Measurements from ENCODE around the gene MKRN3. TPM values are rescaled to one million over a fixed set of nuclear protein-coding genes. Genes with fewer than 3 reads are reported as not detected.

MKRN3 gene
- total and polyA plus RNA-seq, 7 experiments from 2014 or later: 0.37 to 11.5 (median 1.8) TPM

GRCh38 chr15:23566071-23566554 lies 639 bp downstream of the MKRN3 start:
- Mint-ChIP-seq H3K27me3 (peaks cover 0 to 11% (median under 1%) of the 10 kb centered on the region in 5 donors), H3K9me3 (peaks cover 0 to 9% (median 6%) of the 10 kb centered on the region in 11 donors), H3K36me3 (peaks cover 0 to 6% (median 0%) of the 10 kb centered on the region in 5 donors), H3K27ac (peak overlapping the region in 8 of 9 donors; percentile 12 to 93 (median 72)), H3K4me1 (peaks cover 0 to 17% (median 0%) of the 10 kb centered on the region in 7 donors), H3K4me3 (peak overlapping the region; percentile 42 to 86 (median 68))
- H3K27ac ChIP-seq (ENCODE audit: low read depth, low read length): peak overlapping the region; percentile 70
- no peaks in the 10 kb centered on the region for H3K36me3 ChIP-seq (ENCODE audit: control insufficient read depth in 2 of 3, insufficient read depth in 3 of 3, low read length in 3 of 3)
- CTCF ChIA-PET: no interaction called here
- intact Hi-C loops (cut with micrococcal nuclease): loop anchor here in 1 of 2 donors (2.0 to 5.0 kb wide), 3 partner anchors 69 to 1391 kb away; partner anchors contain the start of gene TUBGCP5
- no peaks in the 10 kb centered on the region for H3K4me1 ChIP-seq (ENCODE audit: control insufficient read depth in 2 of 2, insufficient read depth in 2 of 2, low read length in 2 of 2)
- no peaks in the 10 kb centered on the region for H3K27me3 ChIP-seq (ENCODE audit: control insufficient read depth in 2 of 2, insufficient read depth in 2 of 2, low read length in 2 of 2)
- POLR2A ChIA-PET: interaction anchor here (1.4 kb wide), 1 partner anchor 68 kb away, joined by 3 read pairs; no protein-coding TSS in a partner anchor
- peak in 7 of 9 donors; percentile 7 to 73 (median 63) for DNase-seq
- H3K4me3 ChIP-seq (ENCODE audit: low read length): peak overlapping the region; percentile 39
- peaks cover 0 to 4% (median 0%) of the 10 kb centered on the region in 3 experiments for H3K9me3 ChIP-seq (ENCODE audit: control insufficient read depth in 2 of 3, low read length in 3 of 3)
- peak; percentile 37 for ATAC-seq

GRCh38 chr15:23566651-23567050 lies 1.2 kb downstream of the MKRN3 start:
- ATAC-seq (no peak), DNase-seq (no peak)
- H3K27me3 Mint-ChIP-seq: peaks cover 0 to 11% (median 0%) of the 10 kb centered on the region in 5 donors
- H3K36me3 ChIP-seq (ENCODE audit: control insufficient read depth in 2 of 3, insufficient read depth in 3 of 3, low read length in 3 of 3): no peaks in the 10 kb centered on the region
- ChIA-PET CTCF (no interaction called here), POLR2A (interaction anchor here (1.4 kb wide), 1 partner anchor 69 kb away, joined by 3 read pairs; no protein-coding TSS in a partner anchor)
- no peaks in the 10 kb centered on the region for H3K27me3 ChIP-seq (ENCODE audit: control insufficient read depth in 2 of 2, insufficient read depth in 2 of 2, low read length in 2 of 2)
- peak overlapping the region; percentile 39 for H3K4me3 ChIP-seq (ENCODE audit: low read length)
- no peak overlapping the region for H3K27ac ChIP-seq (ENCODE audit: low read depth, low read length)
- peaks cover 0 to 6% (median 0%) of the 10 kb centered on the region in 5 donors for H3K36me3 Mint-ChIP-seq
- H3K4me1 ChIP-seq (ENCODE audit: control insufficient read depth in 2 of 2, insufficient read depth in 2 of 2, low read length in 2 of 2): no peaks in the 10 kb centered on the region
- H3K4me1 Mint-ChIP-seq: peaks cover 0 to 17% (median 0%) of the 10 kb centered on the region in 7 donors
- H3K9me3 Mint-ChIP-seq: peaks cover 0 to 9% (median 6%) of the 10 kb centered on the region in 11 donors
- peak overlapping the region in 4 of 9 donors; percentile 77 to 93 (median 85) for H3K27ac Mint-ChIP-seq
- peak overlapping the region; percentile 42 to 86 (median 68) for H3K4me3 Mint-ChIP-seq
- intact Hi-C loops (cut with micrococcal nuclease): loop anchor here in 1 of 2 donors (2.0 to 5.0 kb wide), 3 partner anchors 70 to 1391 kb away; partner anchors contain the start of gene TUBGCP5
- peaks cover 0 to 4% (median 0%) of the 10 kb centered on the region in 3 experiments for H3K9me3 ChIP-seq (ENCODE audit: control insufficient read depth in 2 of 3, low read length in 3 of 3)

GRCh38 chr15:23567921-23568320 lies 2.4 kb downstream of the MKRN3 start:
- peak overlapping the region in 1 of 10 donors; percentile 15 for H3K4me3 Mint-ChIP-seq

GRCh38 chr15:23569151-23569925 lies 3.9 kb downstream of the MKRN3 start:
- Mint-ChIP-seq H3K9me3 (peaks cover 0 to 9% (median 4%) of the 10 kb centered on the region in 11 donors), H3K36me3 (peaks cover 0 to 6% (median 0%) of the 10 kb centered on the region in 5 donors), H3K4me3 (peak overlapping the region in 1 of 10 donors; percentile 2), H3K4me1 (peaks cover 0 to 17% (median 0%) of the 10 kb centered on the region in 7 donors), H3K27ac (no peak overlapping the region), H3K27me3 (peaks cover 0 to 7% (median 0%) of the 10 kb centered on the region in 5 donors)
- no peak for DNase-seq
- Histone ChIP-seq H3K27ac (ENCODE audit: low read depth, low read length) (no peak overlapping the region), H3K27me3 (ENCODE audit: control insufficient read depth in 2 of 2, insufficient read depth in 2 of 2, low read length in 2 of 2) (no peaks in the 10 kb centered on the region), H3K36me3 (ENCODE audit: control insufficient read depth in 2 of 3, insufficient read depth in 3 of 3, low read length in 3 of 3) (no peaks in the 10 kb centered on the region), H3K9me3 (ENCODE audit: control insufficient read depth in 2 of 3, low read length in 3 of 3) (peaks cover 0 to 4% (median 0%) of the 10 kb centered on the region in 3 experiments), H3K4me3 (ENCODE audit: low read length) (no peak overlapping the region), H3K4me1 (ENCODE audit: control insufficient read depth in 2 of 2, insufficient read depth in 2 of 2, low read length in 2 of 2) (no peaks in the 10 kb centered on the region)
- ChIA-PET POLR2A (no interaction called here), CTCF (no interaction called here)
- intact Hi-C loops (cut with micrococcal nuclease): loop anchor here in 1 of 2 donors (5.0 kb wide), 2 partner anchors 532 to 1388 kb away; partner anchors contain the start of gene TUBGCP5
- no peak for ATAC-seq

More at GRCh38 chr15:23567921-23568320, 2.4 kb downstream of the MKRN3 start:
- no peak overlapping the region for H3K27ac ChIP-seq (ENCODE audit: low read depth, low read length)
- ATAC-seq (no peak), DNase-seq (no peak)
- intact Hi-C loops (cut with micrococcal nuclease): loop anchor here in 1 of 2 donors (2.0 to 5.0 kb wide), 3 partner anchors 71 to 1389 kb away; partner anchors contain the start of gene TUBGCP5
- ChIA-PET POLR2A (no interaction called here), CTCF (no interaction called here)
- peaks cover 0 to 4% (median 0%) of the 10 kb centered on the region in 3 experiments for H3K9me3 ChIP-seq (ENCODE audit: control insufficient read depth in 2 of 3, low read length in 3 of 3)
- H3K36me3 Mint-ChIP-seq: peaks cover 0 to 6% (median 0%) of the 10 kb centered on the region in 5 donors
- peaks cover 0 to 7% (median 0%) of the 10 kb centered on the region in 5 donors for H3K27me3 Mint-ChIP-seq
- H3K36me3 ChIP-seq (ENCODE audit: control insufficient read depth in 2 of 3, insufficient read depth in 3 of 3, low read length in 3 of 3): no peaks in the 10 kb centered on the region
- no peaks in the 10 kb centered on the region for H3K4me1 ChIP-seq (ENCODE audit: control insufficient read depth in 2 of 2, insufficient read depth in 2 of 2, low read length in 2 of 2)
- no peaks in the 10 kb centered on the region for H3K27me3 ChIP-seq (ENCODE audit: control insufficient read depth in 2 of 2, insufficient read depth in 2 of 2, low read length in 2 of 2)
- H3K9me3 Mint-ChIP-seq: peaks cover 0 to 9% (median 4%) of the 10 kb centered on the region in 11 donors
- H3K4me1 Mint-ChIP-seq: peaks cover 0 to 17% (median 0%) of the 10 kb centered on the region in 7 donors
- H3K27ac Mint-ChIP-seq: no peak overlapping the region
- H3K4me3 ChIP-seq (ENCODE audit: low read length): no peak overlapping the region

- no peak overlapping the region for H3K4me3 ChIP-seq (ENCODE audit: low read length)
- H3K36me3 ChIP-seq (ENCODE audit: control insufficient read depth in 2 of 3, insufficient read depth in 3 of 3, low read length in 3 of 3): no peaks in the 10 kb centered on the region
- intact Hi-C loops (cut with micrococcal nuclease): no loop called here
- Mint-ChIP-seq H3K4me3 (no peak overlapping the region), H3K9me3 (peaks cover 0 to 4% (median 0%) of the 10 kb centered on the region in 11 donors), H3K4me1 (peaks cover 0 to 17% (median 0%) of the 10 kb centered on the region in 7 donors), H3K36me3 (no peaks in the 10 kb centered on the region), H3K27me3 (peaks cover 0 to 7% (median 0%) of the 10 kb centered on the region in 5 donors), H3K27ac (no peak overlapping the region)
- CTCF ChIA-PET: no interaction called here
- no peak for ATAC-seq
- no peaks in the 10 kb centered on the region for H3K4me1 ChIP-seq (ENCODE audit: control insufficient read depth in 2 of 2, insufficient read depth in 2 of 2, low read length in 2 of 2)
- H3K27ac ChIP-seq (ENCODE audit: low read depth, low read length): no peak overlapping the region
- POLR2A ChIA-PET: no interaction called here
- H3K9me3 ChIP-seq (ENCODE audit: control insufficient read depth in 2 of 3, low read length in 3 of 3): peaks cover 0 to 4% (median 0%) of the 10 kb centered on the region in 3 experiments
- DNase-seq: no peak
- H3K27me3 ChIP-seq (ENCODE audit: control insufficient read depth in 2 of 2, insufficient read depth in 2 of 2, low read length in 2 of 2): no peaks in the 10 kb centered on the region
These were observed 5.0 kb downstream of the MKRN3 start for GRCh38 chr15:23570486-23570885.

GRCh38 chr15:23572844-23573243 lies 7.4 kb downstream of the MKRN3 start:
- Mint-ChIP-seq H3K36me3 (no peaks in the 10 kb centered on the region), H3K4me1 (peaks cover 0 to 9% (median 0%) of the 10 kb centered on the region in 7 donors), H3K4me3 (no peak overlapping the region), H3K27me3 (peaks cover 0 to 3% (median 0%) of the 10 kb centered on the region in 5 donors), H3K27ac (no peak overlapping the region), H3K9me3 (no peaks in the 10 kb centered on the region)
- Histone ChIP-seq H3K36me3 (ENCODE audit: control insufficient read depth in 2 of 3, insufficient read depth in 3 of 3, low read length in 3 of 3) (no peaks in the 10 kb centered on the region), H3K4me3 (ENCODE audit: low read length) (no peak overlapping the region), H3K27ac (ENCODE audit: low read depth, low read length) (no peak overlapping the region), H3K27me3 (ENCODE audit: control insufficient read depth in 2 of 2, insufficient read depth in 2 of 2, low read length in 2 of 2) (no peaks in the 10 kb centered on the region), H3K4me1 (ENCODE audit: control insufficient read depth in 2 of 2, insufficient read depth in 2 of 2, low read length in 2 of 2) (no peaks in the 10 kb centered on the region), H3K9me3 (ENCODE audit: control insufficient read depth in 2 of 3, low read length in 3 of 3) (no peaks in the 10 kb centered on the region)
- DNase-seq (no peak), ATAC-seq (no peak)
- intact Hi-C loops (cut with micrococcal nuclease): no loop called here
- ChIA-PET CTCF (no interaction called here), POLR2A (no interaction called here)
